Activated naive CD8-positive, alpha-beta T cell treated with anti-CD3 and anti-CD28 coated beads, Interleukin-2, amount 50 U/mL, for 24 hours (primary cell): Measurements from ENCODE around the gene DYSF.

Source experiments
- ATAC-seq: fragments of 150-1000 bp; cut with Tn5 transposase; one replicate; pipeline ENCODE4 v1.10.0; 2021
- DNase-seq: peaks from one replicate; pipeline ENCODE4 v3.0.0; 2021
- H3K27ac Mint-ChIP-seq: one replicate; pipeline ENCODE4 v1.8.0; 2021; ENCODE audit warnings: mild to moderate bottlenecking, mixed read lengths
- H3K27me3 Mint-ChIP-seq: one replicate; pipeline ENCODE4 v1.8.0; 2021; ENCODE audit warnings: mixed read lengths
- H3K36me3 Mint-ChIP-seq: one replicate; pipeline ENCODE4 v1.8.0; 2021; ENCODE audit warnings: low read depth, mixed read lengths
- H3K4me1 Mint-ChIP-seq: one replicate; pipeline ENCODE4 v1.8.0; 2021; ENCODE audit warnings: mixed read lengths
- H3K4me3 Mint-ChIP-seq: one replicate; pipeline ENCODE4 v1.8.0; 2021; ENCODE audit warnings: mild to moderate bottlenecking, moderate library complexity, mixed read lengths
- H3K9me3 Mint-ChIP-seq: one replicate; pipeline ENCODE4 v1.8.0; 2021; ENCODE audit warnings: mixed read lengths

The DYSF gene

DNA sequence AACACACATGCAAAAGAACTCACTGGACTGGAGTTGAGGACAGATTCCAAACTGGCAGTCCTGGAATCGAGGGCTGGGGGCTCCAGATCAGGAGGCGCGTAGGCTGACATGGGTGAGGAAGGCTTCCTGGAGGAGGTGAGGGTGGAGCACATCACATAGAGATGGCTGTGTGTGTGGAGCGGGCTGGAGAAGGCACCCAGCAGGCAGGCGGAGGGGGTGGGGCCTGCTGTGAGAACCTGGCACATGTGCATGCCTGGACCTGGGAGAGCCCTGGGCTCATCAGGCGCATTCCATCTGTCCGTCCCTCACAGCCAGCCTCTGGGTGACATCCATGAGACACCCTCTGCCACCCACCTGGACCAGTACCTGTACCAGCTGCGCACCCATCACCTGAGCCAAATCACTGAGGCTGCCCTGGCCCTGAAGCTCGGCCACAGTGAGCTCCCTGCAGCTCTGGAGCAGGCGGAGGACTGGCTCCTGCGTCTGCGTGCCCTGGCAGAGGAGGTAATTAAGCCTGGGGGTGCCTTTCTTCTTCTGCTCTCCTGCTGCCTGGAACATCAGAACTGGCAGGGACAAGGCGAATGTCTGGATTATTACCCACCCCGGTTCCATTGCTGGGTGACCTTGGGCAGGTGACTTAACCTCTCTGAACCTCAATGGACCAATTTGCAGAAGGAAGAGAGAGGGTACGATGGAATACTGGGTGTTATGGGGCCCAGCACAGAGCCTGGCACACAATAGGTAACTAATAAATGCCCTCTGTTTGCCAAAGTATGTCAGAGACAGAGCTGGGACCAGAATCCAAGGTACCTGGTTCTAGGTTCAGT, 108.3 kb downstream of the DYSF start:
- H3K4me1 Mint-ChIP-seq: no peaks in the 10 kb centered on the region
- no peaks in the 10 kb centered on the region for H3K36me3 Mint-ChIP-seq
- DNase-seq (no peak), ATAC-seq (no peak)
- H3K27me3 Mint-ChIP-seq: no peaks in the 10 kb centered on the region
- no peak overlapping the region for H3K27ac Mint-ChIP-seq
- no peak overlapping the region for H3K4me3 Mint-ChIP-seq
- H3K9me3 Mint-ChIP-seq: no peaks in the 10 kb centered on the region

DNA sequence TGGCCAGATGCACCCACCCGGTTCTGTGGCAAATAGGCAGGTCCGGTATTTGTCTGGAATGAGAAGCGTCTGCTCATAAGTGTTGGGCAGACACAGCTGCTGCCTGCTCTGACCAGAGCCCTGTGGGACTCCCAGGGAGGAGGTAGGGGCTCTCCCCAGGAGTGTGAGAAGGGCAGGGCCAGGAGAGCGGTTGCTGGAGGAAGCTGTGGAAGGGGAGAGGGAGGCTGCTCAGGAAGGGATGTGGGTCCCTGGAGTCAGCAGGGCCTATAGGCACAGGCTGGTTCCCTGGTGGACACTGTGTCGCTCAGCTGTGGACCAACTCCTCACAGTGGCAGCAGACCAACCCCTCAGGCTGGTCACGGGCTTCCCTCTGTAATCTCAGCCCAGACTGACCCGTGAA, 109.2 kb downstream of the DYSF start:
- Mint-ChIP-seq H3K9me3 (no peaks in the 10 kb centered on the region), H3K27ac (no peak overlapping the region), H3K27me3 (no peaks in the 10 kb centered on the region), H3K4me3 (no peak overlapping the region), H3K36me3 (no peaks in the 10 kb centered on the region), H3K4me1 (no peaks in the 10 kb centered on the region)
- DNase-seq (no peak), ATAC-seq (no peak)

DNA sequence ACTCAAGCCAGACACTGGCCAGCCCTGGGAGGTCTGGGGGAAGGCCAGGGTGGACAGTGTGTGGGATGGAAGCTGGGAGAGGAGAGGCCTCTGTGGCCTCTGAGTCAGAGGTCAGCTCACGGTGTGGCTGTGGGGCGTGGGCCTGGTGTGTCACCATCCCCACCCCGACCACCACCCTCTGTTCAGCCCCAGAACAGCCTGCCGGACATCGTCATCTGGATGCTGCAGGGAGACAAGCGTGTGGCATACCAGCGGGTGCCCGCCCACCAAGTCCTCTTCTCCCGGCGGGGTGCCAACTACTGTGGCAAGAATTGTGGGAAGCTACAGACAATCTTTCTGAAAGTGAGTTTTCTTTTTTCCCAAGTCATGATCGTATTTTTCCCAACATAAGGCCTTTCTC, 110.5 kb downstream of the DYSF start:
- Mint-ChIP-seq H3K27me3 (no peaks in the 10 kb centered on the region), H3K36me3 (no peaks in the 10 kb centered on the region), H3K4me1 (no peaks in the 10 kb centered on the region), H3K9me3 (no peaks in the 10 kb centered on the region), H3K4me3 (no peak overlapping the region), H3K27ac (no peak overlapping the region)
- ATAC-seq (no peak), DNase-seq (no peak)

DNA sequence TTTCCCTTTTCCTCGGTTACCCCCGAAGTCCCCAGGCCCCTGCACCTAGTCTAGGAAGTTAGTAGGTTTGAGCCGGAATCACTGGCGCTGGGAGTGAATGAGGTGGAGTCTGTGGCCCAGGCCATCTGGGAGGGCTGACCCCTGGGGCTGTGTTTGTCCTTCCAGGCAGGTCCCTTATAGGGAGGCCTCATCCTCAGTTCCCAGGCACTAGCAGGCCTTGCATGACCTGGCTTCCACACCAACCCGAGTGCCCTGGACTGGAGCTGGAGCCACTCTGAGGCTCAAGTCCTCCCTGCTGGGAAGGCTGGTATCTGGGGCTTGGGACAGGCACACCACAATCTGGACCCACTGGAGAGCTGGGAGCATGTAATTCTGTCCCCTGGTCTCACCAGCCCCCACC, 111.0 kb downstream of the DYSF start:
- H3K4me1 Mint-ChIP-seq: no peaks in the 10 kb centered on the region
- ATAC-seq: no peak

DNA sequence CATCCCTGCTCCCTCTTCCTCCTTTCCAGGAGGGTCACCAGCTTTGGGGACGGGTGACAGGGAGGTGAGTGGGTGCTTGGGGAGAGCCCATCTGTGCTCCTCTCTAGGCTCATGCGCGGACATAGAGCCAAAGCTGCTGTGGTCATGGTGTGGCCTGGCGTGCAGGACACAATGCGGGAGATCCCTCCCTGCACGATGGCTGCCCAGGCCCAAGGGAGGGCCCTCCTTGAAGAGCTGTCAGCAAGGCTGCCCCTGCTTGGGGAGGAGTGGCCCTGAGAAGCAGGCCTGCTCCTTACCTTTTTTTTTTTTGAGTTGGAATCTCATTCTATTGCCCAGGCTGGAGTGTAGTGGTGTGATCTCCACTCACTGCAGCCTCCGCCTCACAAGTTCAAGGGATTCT, 111.4 kb downstream of the DYSF start:
- H3K9me3 Mint-ChIP-seq: no peaks in the 10 kb centered on the region
- no peaks in the 10 kb centered on the region for H3K4me1 Mint-ChIP-seq
- H3K27me3 Mint-ChIP-seq: no peaks in the 10 kb centered on the region
- H3K36me3 Mint-ChIP-seq: no peaks in the 10 kb centered on the region
- ATAC-seq (no peak), DNase-seq (no peak)
- H3K4me3 Mint-ChIP-seq: no peak overlapping the region
- H3K27ac Mint-ChIP-seq: no peak overlapping the region

More for the DNA sequence above, 111.0 kb downstream of the DYSF start:
- Mint-ChIP-seq H3K27ac (no peak overlapping the region), H3K27me3 (no peaks in the 10 kb centered on the region), H3K4me3 (no peak overlapping the region), H3K9me3 (no peaks in the 10 kb centered on the region), H3K36me3 (no peaks in the 10 kb centered on the region)
- no peak for DNase-seq

DNA sequence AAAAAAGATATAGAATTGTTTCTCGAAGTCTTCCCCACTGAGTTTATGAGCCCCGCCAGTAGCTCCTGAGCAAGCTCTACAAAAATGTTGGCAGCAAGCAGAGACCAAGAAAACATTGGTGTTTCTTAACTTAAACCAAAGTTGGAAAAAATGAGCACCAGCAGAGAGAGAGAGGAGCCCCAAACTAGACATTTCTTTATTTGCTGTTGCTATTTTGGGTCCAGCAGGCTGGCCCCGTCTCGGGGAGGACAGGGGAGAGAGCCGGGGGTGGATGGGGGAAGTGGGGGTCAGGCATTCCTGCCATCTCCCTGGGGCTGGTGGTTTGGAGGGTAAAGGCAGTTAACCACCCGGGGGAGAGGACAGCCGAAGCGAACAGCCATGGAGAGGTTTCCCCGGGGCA, 113.0 kb downstream of the DYSF start:
- H3K4me3 Mint-ChIP-seq: no peak overlapping the region
- no peak overlapping the region for H3K27ac Mint-ChIP-seq
- no peak for ATAC-seq

DNA sequence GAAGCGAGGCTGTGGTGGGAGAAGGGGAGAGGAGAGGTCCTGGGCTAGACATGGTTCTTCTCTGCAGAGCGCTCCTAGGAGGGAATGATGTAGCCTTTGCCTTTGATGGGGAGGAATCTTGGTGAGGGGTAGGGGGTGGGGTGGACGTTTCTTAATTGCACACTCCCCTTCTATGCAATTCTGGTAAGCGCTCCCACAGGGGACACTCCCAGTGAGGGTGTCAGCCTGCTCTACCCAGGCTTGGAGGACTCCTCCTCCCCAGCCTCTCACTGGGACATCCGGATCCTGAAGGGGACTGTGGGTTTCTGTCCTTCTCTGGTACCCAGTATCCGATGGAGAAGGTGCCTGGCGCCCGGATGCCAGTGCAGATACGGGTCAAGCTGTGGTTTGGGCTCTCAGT, 114.3 kb downstream of the DYSF start:
- Mint-ChIP-seq H3K4me1 (no peaks in the 10 kb centered on the region), H3K4me3 (no peak overlapping the region), H3K36me3 (no peaks in the 10 kb centered on the region), H3K27me3 (no peaks in the 10 kb centered on the region), H3K9me3 (no peaks in the 10 kb centered on the region), H3K27ac (no peak overlapping the region)
- no peak for ATAC-seq
- DNase-seq: no peak

More for the DNA sequence above, 113.0 kb downstream of the DYSF start:
- Mint-ChIP-seq H3K4me1 (no peaks in the 10 kb centered on the region), H3K9me3 (no peaks in the 10 kb centered on the region), H3K27me3 (no peaks in the 10 kb centered on the region), H3K36me3 (no peaks in the 10 kb centered on the region)
- no peak for DNase-seq

DNA sequence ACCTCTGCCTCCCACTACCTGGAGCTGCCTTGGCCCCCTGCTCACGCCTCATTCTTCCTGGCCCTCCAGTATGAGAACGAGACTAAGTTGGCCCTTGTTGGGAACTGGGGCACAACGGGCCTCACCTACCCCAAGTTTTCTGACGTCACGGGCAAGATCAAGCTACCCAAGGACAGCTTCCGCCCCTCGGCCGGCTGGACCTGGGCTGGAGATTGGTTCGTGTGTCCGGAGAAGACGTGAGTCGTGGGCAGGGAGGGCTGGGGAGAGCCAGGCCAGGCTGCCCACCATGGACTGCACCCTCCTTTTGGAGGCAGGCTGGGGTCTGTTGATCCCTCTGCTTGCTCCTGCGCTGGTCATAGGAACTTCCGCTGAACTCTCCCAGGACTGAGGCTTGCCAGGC, 114.7 kb downstream of the DYSF start:
- Mint-ChIP-seq H3K9me3 (no peaks in the 10 kb centered on the region), H3K27ac (no peak overlapping the region), H3K27me3 (no peaks in the 10 kb centered on the region), H3K36me3 (no peaks in the 10 kb centered on the region), H3K4me1 (no peaks in the 10 kb centered on the region), H3K4me3 (no peak overlapping the region)
- DNase-seq (no peak), ATAC-seq (no peak)

DNA sequence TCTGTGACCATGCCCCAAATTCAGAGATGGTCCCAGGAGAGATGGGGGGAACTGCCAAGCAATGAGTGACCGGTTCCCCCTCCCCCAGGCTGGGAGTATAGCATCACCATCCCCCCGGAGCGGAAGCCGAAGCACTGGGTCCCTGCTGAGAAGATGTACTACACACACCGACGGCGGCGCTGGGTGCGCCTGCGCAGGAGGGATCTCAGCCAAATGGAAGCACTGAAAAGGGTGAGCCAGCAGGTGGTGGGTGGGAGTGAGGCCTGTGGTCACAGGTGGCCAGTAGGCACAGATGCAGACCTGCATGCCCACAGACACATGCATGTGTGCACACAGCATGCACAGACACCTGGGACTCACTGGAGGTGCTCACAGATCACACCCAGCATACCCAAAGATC, 117.2 kb downstream of the DYSF start:
- ATAC-seq: no peak
- Mint-ChIP-seq H3K36me3 (no peaks in the 10 kb centered on the region), H3K4me3 (no peak overlapping the region), H3K27me3 (no peaks in the 10 kb centered on the region), H3K4me1 (no peaks in the 10 kb centered on the region), H3K9me3 (no peaks in the 10 kb centered on the region), H3K27ac (no peak overlapping the region)
- DNase-seq: no peak

DNA sequence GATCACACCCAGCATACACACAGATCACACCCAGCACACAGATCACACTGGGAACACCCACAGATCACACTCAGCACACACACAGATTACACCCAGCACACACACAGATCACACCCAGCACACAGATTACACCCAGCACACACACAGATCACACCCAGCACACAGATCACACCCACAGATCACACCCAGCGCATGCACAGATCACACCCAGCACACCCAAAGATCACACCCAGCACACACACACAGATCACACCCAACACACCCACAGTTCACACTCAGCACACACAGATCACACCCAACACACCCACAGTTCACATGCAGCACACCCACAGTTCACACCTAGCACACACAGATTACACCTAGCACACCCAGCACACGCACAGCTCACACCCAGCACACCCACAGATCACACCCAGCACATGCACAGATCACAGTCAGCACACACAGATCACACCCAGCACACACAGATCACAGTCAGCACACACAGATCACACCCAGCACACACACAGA, 117.6 kb downstream of the DYSF start:
- H3K9me3 Mint-ChIP-seq: no peaks in the 10 kb centered on the region
- H3K27ac Mint-ChIP-seq: no peak overlapping the region
- no peaks in the 10 kb centered on the region for H3K27me3 Mint-ChIP-seq
- H3K4me1 Mint-ChIP-seq: no peaks in the 10 kb centered on the region
- DNase-seq (no peak), ATAC-seq (no peak)
- no peak overlapping the region for H3K4me3 Mint-ChIP-seq
- no peaks in the 10 kb centered on the region for H3K36me3 Mint-ChIP-seq

DNA sequence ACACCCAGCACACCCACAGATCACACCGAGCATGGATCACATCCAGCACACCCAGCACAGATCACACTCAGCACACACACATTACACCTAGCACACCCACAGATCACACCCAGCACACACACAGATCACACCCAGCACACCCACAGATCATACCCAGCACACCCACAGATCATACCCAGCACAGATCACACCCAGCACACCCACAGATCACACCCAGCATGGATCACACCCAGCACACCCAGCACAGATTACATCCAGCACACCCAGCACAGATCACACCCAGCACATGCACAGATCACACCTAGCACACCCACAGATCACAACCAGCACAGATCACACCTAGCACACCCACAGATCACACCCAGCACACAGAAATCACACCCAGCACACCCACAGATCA, 118.6 kb downstream of the DYSF start:
- ATAC-seq (no peak), DNase-seq (no peak)
- Mint-ChIP-seq H3K4me1 (no peaks in the 10 kb centered on the region), H3K9me3 (no peaks in the 10 kb centered on the region), H3K27ac (no peak overlapping the region), H3K4me3 (no peak overlapping the region), H3K27me3 (no peaks in the 10 kb centered on the region), H3K36me3 (no peaks in the 10 kb centered on the region)

DNA sequence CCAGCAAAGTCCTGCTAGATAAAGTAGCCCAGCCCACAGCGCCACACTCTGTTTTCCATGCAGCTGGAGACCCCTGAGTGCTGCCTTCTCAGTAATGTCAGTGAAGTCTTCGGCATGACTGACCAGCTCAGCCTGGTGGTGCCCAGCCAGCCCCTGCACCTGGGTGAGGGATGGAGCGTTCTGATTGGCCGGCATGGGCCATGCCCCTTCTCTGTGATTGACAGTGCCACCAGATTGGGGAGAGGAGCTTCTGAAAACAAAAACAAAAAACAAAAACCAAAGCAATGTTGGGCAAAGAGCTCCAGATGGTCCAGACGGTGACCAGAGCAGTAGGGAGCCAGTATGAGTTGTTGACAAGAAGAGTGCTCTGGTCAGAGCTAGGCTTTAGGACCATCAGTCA, 122.6 kb downstream of the DYSF start:
- ATAC-seq (no peak), DNase-seq (no peak)
- Mint-ChIP-seq H3K36me3 (no peaks in the 10 kb centered on the region), H3K27me3 (no peaks in the 10 kb centered on the region), H3K9me3 (no peaks in the 10 kb centered on the region), H3K4me1 (no peaks in the 10 kb centered on the region), H3K27ac (no peak overlapping the region), H3K4me3 (no peak overlapping the region)

DNA sequence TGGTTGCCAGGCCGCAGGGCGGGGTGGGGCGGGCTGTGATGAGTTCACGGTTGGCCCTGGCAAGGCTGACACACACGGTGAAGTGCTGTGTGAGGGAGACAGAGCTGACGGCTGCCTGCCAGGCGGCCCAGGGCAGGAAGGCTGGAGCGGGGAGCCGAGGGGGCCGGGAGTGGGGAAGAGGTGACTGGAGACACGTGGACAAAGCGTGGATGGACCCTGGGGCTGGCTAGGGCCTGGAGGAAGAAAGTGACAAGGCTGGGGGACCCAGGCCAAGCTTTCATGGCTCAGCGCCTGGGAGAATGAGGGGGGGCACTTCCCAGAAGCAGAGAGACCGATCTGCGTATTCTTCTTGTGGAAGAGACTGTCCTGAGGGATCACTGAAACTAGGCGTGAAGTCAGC, 123.2 kb downstream of the DYSF start:
- H3K4me3 Mint-ChIP-seq: no peak overlapping the region
- H3K36me3 Mint-ChIP-seq: no peaks in the 10 kb centered on the region
- H3K9me3 Mint-ChIP-seq: no peaks in the 10 kb centered on the region
- ATAC-seq: no peak
- H3K27me3 Mint-ChIP-seq: no peaks in the 10 kb centered on the region
- H3K27ac Mint-ChIP-seq: no peak overlapping the region
- no peak for DNase-seq
- no peaks in the 10 kb centered on the region for H3K4me1 Mint-ChIP-seq

DNA sequence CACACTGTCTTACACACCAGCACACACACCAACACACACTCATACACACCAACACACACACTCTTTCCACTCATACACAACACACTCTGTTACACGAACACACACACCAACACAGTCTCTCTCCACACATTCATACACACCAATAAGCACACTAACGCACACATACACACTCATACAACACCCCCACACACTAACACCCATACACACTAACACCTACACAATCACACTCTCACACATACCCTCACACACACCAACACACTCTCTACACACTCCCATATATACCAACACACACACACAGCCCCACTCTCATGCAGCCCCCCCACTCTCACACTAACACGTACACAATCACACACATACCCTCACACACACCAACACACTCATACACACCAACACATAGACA, 123.8 kb downstream of the DYSF start:
- H3K36me3 Mint-ChIP-seq: no peaks in the 10 kb centered on the region
- H3K9me3 Mint-ChIP-seq: no peaks in the 10 kb centered on the region
- no peak overlapping the region for H3K27ac Mint-ChIP-seq
- DNase-seq (no peak), ATAC-seq (no peak)
- H3K27me3 Mint-ChIP-seq: no peaks in the 10 kb centered on the region
- no peak overlapping the region for H3K4me3 Mint-ChIP-seq
- H3K4me1 Mint-ChIP-seq: no peaks in the 10 kb centered on the region

DNA sequence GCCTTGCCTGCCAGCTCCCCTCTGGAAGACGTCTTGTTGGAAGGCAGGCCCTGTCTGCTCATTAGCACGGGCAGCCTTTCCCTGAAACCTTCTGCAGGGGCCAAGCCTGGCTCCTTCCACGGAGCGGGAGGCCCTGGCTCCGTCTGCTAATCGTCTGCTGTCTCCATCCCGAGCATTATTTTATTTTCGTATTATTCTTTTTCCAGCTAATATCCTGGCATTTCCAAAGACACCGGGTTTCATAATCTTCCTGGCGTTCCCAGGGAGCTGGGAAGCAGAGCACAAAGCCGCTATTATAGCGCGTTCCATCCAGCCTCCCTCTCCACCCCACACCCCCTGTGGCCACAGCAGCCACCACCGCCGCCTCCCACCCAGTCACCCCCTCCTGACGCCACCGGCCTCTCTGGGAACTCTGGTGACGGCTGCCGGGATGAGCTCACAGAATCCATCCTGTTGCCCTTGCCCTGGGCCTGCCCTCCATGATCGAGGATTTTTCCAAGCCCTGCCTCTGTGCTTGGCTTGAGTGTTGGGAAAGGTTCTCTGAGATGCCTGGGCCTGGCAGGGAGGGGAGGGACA, 125.5 kb downstream of the DYSF start:
- H3K4me1 Mint-ChIP-seq: no peaks in the 10 kb centered on the region
- DNase-seq: no peak
- no peak for ATAC-seq

More for the DNA sequence above, 125.5 kb downstream of the DYSF start:
- H3K27me3 Mint-ChIP-seq: no peaks in the 10 kb centered on the region
- no peak overlapping the region for H3K27ac Mint-ChIP-seq
- H3K4me3 Mint-ChIP-seq: no peak overlapping the region
- H3K36me3 Mint-ChIP-seq: no peaks in the 10 kb centered on the region
- H3K9me3 Mint-ChIP-seq: no peaks in the 10 kb centered on the region
